ENCODE data around the gene MRPL16. TPM values are rescaled to one million over a fixed set of nuclear protein-coding genes. Genes with fewer than 3 reads are reported as not detected.

Gene MRPL16
- total and polyA plus RNA-seq, 8 donors = 32.9 to 56.5 (median 51.5) TPM

- Histone ChIP-seq H3K27ac (peak overlapping the region in 1 of 2 donors; percentile 33), H3K9me3 (no peaks in the 10 kb centered on the region), H3K27me3 (no peaks in the 10 kb centered on the region), H3K4me3 (peak overlapping the region in 1 of 2 donors; percentile 14), H3K4me1 (peaks cover 4 to 34% of the 10 kb centered on the region in 2 donors), H3K36me3 (peaks cover 0 to 3% of the 10 kb centered on the region in 2 donors)
- DNase-seq (no peak), ATAC-seq (no peak)
- TF ChIP-seq CTCF (IDR thresholded peaks at IDR 0.05) = no peak
- intact Hi-C loops (cut with DNase I) = no loop called here
Measured at GRCh38 chr11:59813364-59813763, 2.8 kb upstream of the MRPL16 start.

GRCh38 chr11:59812220-59812619 is 1.6 kb upstream of the MRPL16 start:
- no peak for ATAC-seq

GRCh38 chr11:59810911-59811259 is 307 bp upstream of the MRPL16 start:
- ATAC-seq (no peak), DNase-seq (no peak)
- intact Hi-C loops (cut with DNase I) = no loop called here
- H3K27ac ChIP-seq = peak overlapping the region; percentile 83 to 94
- no peak for TF ChIP-seq CTCF (IDR thresholded peaks at IDR 0.05)
- peaks cover 0 to 24% of the 10 kb centered on the region in 2 donors for H3K36me3 ChIP-seq
- H3K4me3 ChIP-seq = peak overlapping the region; percentile 73 to 74
- H3K4me1 ChIP-seq = peaks cover 4 to 34% of the 10 kb centered on the region in 2 donors
- H3K27me3 ChIP-seq = no peaks in the 10 kb centered on the region
- H3K9me3 ChIP-seq = no peaks in the 10 kb centered on the region

More at GRCh38 chr11:59812220-59812619, 1.6 kb upstream of the MRPL16 start:
- Histone ChIP-seq H3K27me3 (no peaks in the 10 kb centered on the region), H3K4me3 (no peak overlapping the region), H3K9me3 (no peaks in the 10 kb centered on the region), H3K27ac (no peak overlapping the region), H3K4me1 (peaks cover 4 to 34% of the 10 kb centered on the region in 2 donors), H3K36me3 (peaks cover 0 to 11% of the 10 kb centered on the region in 2 donors)
- DNase-seq = no peak
- intact Hi-C loops (cut with DNase I) = no loop called here
- TF ChIP-seq CTCF (IDR thresholded peaks at IDR 0.05) = no peak

GRCh38 chr11:59807047-59807610 is 3.4 kb downstream of the MRPL16 start:
- intact Hi-C loops (cut with DNase I) = no loop called here
- H3K9me3 ChIP-seq = no peaks in the 10 kb centered on the region

GRCh38 chr11:59804061-59804460 is 6.5 kb downstream of the MRPL16 start:
- H3K27me3 ChIP-seq = no peaks in the 10 kb centered on the region
- no peak overlapping the region for H3K4me3 ChIP-seq
- no peaks in the 10 kb centered on the region for H3K9me3 ChIP-seq
- TF ChIP-seq CTCF (IDR thresholded peaks at IDR 0.05) = no peak
- intact Hi-C loops (cut with DNase I) = no loop called here
- H3K27ac ChIP-seq = no peak overlapping the region
- DNase-seq (no peak), ATAC-seq (no peak)
- peaks cover 0 to 11% of the 10 kb centered on the region in 2 donors for H3K4me1 ChIP-seq
- H3K36me3 ChIP-seq = peaks cover 0 to 84% of the 10 kb centered on the region in 2 donors

More at GRCh38 chr11:59807047-59807610, 3.4 kb downstream of the MRPL16 start:
- DNase-seq = no peak
- no peak for ATAC-seq
- Histone ChIP-seq H3K27ac (no peak overlapping the region), H3K27me3 (no peaks in the 10 kb centered on the region), H3K4me3 (no peak overlapping the region), H3K4me1 (peaks cover 4 to 25% of the 10 kb centered on the region in 2 donors), H3K36me3 (peaks cover 0 to 59% of the 10 kb centered on the region in 2 donors)
- no peak for TF ChIP-seq CTCF (IDR thresholded peaks at IDR 0.05)

Measured in left lung (tissue), 10 donors.